ENCODE results near the gene PSIP1.
A peak's percentile ranks its signal among the peaks of the same experiment; 100 is the strongest.

DNA sequence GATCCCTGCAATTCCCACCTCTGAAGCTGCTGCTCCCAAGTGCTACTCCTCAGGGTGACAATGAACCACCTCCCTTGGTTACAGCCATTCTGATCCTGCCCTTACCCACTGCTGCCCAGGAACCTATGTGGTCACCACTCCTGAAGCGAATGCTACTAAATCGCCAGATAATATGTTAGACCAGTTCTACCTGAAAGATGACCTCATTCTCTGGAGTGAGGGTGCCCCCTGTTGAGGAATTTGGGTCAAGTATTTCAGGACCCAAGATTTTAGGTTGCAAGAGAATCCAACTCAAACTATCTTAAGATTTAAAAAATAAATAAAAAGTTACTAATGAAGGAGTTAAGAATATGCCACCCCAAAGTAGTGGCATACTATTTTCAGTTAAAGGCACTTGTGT lies 93.9 kb downstream of the PSIP1 start:
- TF ChIP-seq, protein P1, sequence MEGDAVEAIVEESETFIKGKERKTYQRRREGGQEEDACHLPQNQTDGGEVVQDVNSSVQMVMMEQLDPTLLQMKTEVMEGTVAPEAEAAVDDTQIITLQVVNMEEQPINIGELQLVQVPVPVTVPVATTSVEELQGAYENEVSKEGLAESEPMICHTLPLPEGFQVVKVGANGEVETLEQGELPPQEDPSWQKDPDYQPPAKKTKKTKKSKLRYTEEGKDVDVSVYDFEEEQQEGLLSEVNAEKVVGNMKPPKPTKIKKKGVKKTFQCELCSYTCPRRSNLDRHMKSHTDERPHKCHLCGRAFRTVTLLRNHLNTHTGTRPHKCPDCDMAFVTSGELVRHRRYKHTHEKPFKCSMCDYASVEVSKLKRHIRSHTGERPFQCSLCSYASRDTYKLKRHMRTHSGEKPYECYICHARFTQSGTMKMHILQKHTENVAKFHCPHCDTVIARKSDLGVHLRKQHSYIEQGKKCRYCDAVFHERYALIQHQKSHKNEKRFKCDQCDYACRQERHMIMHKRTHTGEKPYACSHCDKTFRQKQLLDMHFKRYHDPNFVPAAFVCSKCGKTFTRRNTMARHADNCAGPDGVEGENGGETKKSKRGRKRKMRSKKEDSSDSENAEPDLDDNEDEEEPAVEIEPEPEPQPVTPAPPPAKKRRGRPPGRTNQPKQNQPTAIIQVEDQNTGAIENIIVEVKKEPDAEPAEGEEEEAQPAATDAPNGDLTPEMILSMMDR (IDR thresholded peaks at IDR 0.05 in 2 of 3, conservative IDR thresholded peaks at IDR 0.05 in 1 of 3; ENCODE audit: borderline replicate concordance in 1 of 3, insufficient read depth in 1 of 3, low read depth in 2 of 3, low read length in 2 of 3): peak; percentile 20 to 55 (median 43); a peak in 3 of 6 replicates
- no peak for TF ChIP-seq SIN3A (IDR thresholded peaks at IDR 0.05; ENCODE audit: low read depth)
- TF ChIP-seq, protein P2, sequence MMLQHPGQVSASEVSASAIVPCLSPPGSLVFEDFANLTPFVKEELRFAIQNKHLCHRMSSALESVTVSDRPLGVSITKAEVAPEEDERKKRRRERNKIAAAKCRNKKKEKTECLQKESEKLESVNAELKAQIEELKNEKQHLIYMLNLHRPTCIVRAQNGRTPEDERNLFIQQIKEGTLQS (IDR thresholded peaks at IDR 0.05): no peak
- no peak for TF ChIP-seq POLR2AphosphoS5 (IDR thresholded peaks at IDR 0.05; ENCODE audit: low read depth, low read length)
- TF ChIP-seq POLR2A (IDR thresholded peaks at IDR 0.05; ENCODE audit: borderline replicate concordance, extremely low read depth, insufficient read depth, insufficient read length): no peak
- TF ChIP-seq ELF1 (IDR thresholded peaks at IDR 0.05; ENCODE audit: borderline replicate concordance, low read depth): no peak
- TF ChIP-seq EZH2 (IDR thresholded peaks at IDR 0.05): no peak
- no peak for TF ChIP-seq EZH2phosphoT487 (IDR thresholded peaks at IDR 0.05; ENCODE audit: borderline replicate concordance)
- TF ChIP-seq, protein P3, sequence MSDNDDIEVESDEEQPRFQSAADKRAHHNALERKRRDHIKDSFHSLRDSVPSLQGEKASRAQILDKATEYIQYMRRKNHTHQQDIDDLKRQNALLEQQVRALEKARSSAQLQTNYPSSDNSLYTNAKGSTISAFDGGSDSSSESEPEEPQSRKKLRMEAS (IDR thresholded peaks at IDR 0.05): no peak
